NCI-H82 treated with DMSO at 0.1 percent for 48 hours (cell line): ENCODE data around the gene ADRM1.

Experiments used
- DNase-seq: peaks from one replicate; lab custom pipeline; 2025; ENCODE audit not compliant: unreplicated experiment; lab: John Stamatoyannopoulos, UW

ADRM1 gene

GRCh38 chr20:62336775-62337557, 34.2 kb downstream of the ADRM1 start:
- no peak for DNase-seq

- no peak for DNase-seq
These were observed 34.9 kb downstream of the ADRM1 start for GRCh38 chr20:62337558-62338293.

GRCh38 chr20:62338294-62338620, 35.5 kb downstream of the ADRM1 start:
- no peak for DNase-seq

- DNase-seq, result no peak
These were observed 36.9 kb downstream of the ADRM1 start for GRCh38 chr20:62339647-62340062.

GRCh38 chr20:62342910-62343309, 40.1 kb downstream of the ADRM1 start:
- DNase-seq, result no peak

GRCh38 chr20:62344092-62344491, 41.3 kb downstream of the ADRM1 start:
- no peak for DNase-seq

- DNase-seq, result no peak
These were observed 42.0 kb downstream of the ADRM1 start for GRCh38 chr20:62344782-62345181.

- DNase-seq, result no peak
These were observed 43.0 kb downstream of the ADRM1 start for GRCh38 chr20:62345681-62346370.

GRCh38 chr20:62346398-62347150, 43.8 kb downstream of the ADRM1 start:
- no peak for DNase-seq

- DNase-seq, result no peak
These were observed 44.3 kb downstream of the ADRM1 start for GRCh38 chr20:62347151-62347404.

GRCh38 chr20:62347445-62347844, 44.6 kb downstream of the ADRM1 start:
- no peak for DNase-seq

- DNase-seq, result no peak
These were observed 45.8 kb downstream of the ADRM1 start for GRCh38 chr20:62348604-62349003.

- DNase-seq, result no peak
These were observed 46.8 kb downstream of the ADRM1 start for GRCh38 chr20:62349556-62350097.

GRCh38 chr20:62350098-62350628, 47.4 kb downstream of the ADRM1 start:
- DNase-seq, result no peak

GRCh38 chr20:62350629-62351422, 48.0 kb downstream of the ADRM1 start:
- no peak for DNase-seq

GRCh38 chr20:62351469-62352401, 48.9 kb downstream of the ADRM1 start:
- DNase-seq, result no peak

GRCh38 chr20:62352402-62353288, 49.8 kb downstream of the ADRM1 start:
- DNase-seq, result no peak
